Thyroid gland (tissue), 4 donors: ENCODE data around the gene CREG1.
"Not testable (repeated sequence)": the region's sequence is repeated elsewhere in the genome, so short reads cannot be mapped to it uniquely, and the experiment has no call there.

ENCODE experiments used
- CTCF ChIP-seq, 6 experiments: fragments of 200-600 bp in 3 of 6; fragments of 450-650 bp in 3 of 6; sonication (generic) in 3 of 6; IDR thresholded peaks; one replicate each; pipeline ENCODE4 v1.5.1; 2016 to 2019; ENCODE audit warnings: antibody characterized with exemption in 6 of 6, mild to moderate bottlenecking in 2 of 6, inconsistent platforms in 1 of 6, moderate library complexity in 1 of 6
- POLR2A ChIP-seq, 2 donors: fragments of 450-650 bp; IDR thresholded peaks; one replicate each; pipeline ENCODE4 v1.6.1; 2017; ENCODE audit warnings: antibody characterized with exemption in 2 of 2, mild to moderate bottlenecking in 2 of 2, moderate library complexity in 1 of 2

GRCh38 chr1:167555072-167555471 lies 1.5 kb upstream of the CREG1 start:
- TF ChIP-seq CTCF, POLR2A (IDR thresholded peaks at IDR 0.05): not testable (repeated sequence)
